NCI-H2171 (cell line): ENCODE results near the gene ALG14.

ENCODE experiments used
- DNase-seq: peaks from one replicate; lab custom pipeline; 2025; lab: John Stamatoyannopoulos, UW

The ALG14 gene

DNA sequence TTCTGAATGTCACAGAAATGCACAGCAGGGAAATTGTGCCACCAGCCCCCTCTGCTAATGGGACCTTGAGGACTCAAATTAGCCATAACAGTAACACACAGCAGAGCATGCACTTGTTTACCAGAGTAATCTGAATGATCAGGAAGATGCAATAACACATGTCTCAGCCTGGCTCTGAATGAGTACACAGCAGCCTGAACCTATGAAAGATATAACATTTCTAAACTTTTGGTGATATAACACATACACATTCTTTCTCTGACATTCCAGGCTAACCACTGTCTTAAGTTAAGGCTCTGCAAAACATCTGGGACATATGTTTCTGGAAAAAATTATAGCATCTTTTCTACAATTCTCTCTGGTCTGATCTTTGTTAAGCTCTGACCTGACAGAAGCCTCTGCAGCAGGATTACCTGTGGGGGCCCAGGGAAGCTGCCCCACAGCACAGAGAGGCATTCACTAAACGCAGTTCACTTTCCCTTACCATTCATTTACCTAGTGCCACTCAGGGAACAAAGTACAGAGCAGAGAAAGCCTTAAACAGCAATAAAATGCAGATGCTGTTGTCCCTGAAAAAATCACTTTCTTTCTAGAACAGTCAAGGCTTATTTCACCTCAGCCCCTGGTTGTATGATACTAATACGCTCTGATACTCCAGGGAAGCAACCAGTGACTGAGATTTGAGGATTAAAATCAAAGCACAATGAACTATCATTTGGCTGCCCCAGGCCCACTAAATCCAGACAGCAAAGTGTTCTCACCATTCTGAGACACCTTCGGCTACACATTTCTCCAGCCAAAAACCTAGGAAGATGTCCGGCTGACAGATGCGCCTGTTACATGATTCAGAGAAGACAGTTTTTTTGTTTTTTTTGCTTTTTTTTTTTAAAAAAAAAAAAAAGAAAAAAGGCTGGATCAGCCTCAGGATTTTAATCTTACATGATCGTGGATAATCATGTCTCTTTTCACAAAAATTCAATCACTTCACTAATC is 91.9 kb downstream of the ALG14 start:
- DNase-seq = no peak

DNA sequence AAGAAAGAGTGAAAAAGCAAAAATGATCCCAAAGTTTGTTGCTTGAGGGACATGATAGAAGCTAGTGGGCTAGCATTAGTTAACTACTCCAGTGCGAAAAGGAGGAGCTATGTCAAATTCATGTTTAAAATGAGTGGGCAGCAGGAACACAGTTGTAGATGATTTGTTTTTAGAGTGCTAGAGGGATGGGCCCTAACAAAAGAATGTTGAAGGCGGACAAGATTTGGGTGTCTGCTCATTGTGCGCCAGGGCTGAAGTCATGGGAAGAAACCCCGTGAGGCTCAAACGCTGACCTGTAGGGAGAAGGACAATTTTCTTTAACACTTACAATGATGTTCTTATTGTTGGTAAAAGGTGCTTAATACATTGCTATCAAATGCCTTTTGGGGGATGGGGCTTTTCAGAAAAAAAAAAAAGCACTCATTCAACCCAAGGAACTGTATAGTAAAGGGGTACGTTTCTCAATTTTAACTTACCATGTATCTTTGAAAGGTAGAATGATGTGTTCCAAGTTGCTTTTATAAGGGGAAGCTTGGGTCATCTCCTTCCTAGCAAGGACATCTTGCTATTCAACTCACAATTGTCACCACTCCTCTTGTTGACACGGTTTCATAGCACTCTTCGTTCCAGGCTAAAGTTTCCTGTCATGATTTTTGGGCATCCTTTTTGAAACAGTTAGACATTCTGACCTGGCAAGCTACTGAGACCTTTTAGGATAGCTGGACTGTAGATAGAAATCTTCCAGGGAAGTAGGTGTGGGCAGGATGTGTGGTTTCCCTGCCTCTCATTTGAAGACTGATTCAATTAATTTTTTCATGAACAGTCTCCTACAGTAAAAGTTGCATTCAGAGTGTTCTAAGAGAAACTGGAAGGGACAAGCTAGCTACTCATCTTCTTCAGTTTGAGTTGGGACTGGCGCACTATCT is 92.8 kb downstream of the ALG14 start:
- no peak for DNase-seq

DNA sequence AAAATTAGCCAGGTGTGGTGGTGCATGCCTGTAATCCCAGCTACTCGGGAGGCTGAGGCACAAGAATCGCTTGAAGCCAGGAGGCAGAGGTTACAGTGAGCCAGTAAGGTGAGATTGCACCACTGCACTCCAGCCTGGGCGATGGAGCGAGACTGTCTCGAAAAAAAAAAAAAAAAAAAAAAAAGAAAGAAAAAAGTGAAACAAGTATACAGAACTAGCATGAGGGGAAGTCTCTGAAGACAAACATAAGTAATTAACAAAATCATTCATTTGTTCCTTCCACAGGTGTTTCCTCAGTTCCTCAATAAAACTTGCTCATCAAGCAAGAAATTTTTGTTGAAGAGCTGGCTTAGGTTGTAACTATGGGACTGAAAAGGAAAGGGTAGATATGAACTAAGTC is 93.6 kb downstream of the ALG14 start:
- no peak for DNase-seq

DNA sequence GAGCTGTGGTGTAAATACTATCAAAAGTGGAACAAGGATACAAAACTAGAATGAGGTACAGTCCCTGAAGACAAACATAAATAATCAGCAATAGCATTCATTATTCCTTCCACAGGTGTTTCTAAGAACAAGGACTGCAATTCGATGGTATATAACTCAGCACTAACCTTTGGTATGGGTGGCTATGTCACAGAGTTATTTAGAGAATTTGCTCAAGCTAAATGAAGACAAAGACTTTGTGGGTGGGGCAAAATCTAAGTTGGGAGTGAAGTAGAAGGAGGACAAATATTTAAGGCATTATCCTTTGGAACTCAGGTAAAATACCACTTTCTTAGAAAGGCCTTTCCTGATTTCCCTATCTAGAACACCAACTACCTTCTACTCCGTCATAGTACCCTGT is 94.3 kb downstream of the ALG14 start:
- no peak for DNase-seq

DNA sequence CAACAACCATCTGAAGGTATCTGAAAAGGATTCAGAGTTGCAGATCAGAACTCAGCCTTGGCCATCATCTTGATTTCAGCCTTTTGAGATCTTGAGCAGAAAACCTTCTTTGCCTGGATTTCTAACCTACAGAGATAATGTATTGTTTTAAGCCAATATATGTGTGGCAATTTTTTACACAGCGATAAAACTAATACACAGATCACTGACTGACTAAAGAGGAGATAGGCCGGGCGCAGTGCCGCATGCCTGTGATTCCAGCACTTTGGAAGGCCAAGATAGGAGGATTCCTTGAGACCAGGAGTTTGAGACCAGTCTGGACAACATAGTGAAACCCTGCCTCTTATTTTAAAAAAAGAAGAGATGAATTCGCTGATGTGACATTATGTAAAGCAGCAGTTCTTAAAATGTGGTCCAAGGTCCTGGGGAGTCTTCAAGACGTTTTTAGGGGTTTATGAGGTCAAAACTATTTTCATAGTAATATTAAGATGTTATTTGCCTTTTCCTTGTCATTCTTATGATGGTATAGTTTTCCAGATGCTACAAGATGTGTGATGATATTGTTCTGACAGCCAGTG is 95.7 kb downstream of the ALG14 start:
- no peak for DNase-seq

DNA sequence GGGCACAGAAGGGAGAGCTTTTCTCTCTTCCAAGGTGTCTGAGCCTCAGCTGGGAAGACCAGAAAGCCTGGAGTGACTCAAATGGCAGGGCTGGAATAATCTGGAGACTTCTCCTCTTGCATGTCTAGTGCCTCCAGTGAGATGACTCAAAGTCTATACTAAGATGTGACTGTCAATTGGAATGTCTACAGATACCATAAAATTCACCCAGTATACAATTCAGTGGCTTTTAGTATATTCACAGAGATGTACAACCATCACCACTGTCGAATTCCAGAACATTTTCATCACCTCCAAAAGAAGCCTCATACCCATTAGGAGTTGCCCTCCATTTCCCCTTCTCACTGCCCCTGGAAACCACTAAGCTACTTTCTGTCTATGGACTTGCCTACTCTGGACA is 97.9 kb downstream of the ALG14 start:
- DNase-seq = no peak

DNA sequence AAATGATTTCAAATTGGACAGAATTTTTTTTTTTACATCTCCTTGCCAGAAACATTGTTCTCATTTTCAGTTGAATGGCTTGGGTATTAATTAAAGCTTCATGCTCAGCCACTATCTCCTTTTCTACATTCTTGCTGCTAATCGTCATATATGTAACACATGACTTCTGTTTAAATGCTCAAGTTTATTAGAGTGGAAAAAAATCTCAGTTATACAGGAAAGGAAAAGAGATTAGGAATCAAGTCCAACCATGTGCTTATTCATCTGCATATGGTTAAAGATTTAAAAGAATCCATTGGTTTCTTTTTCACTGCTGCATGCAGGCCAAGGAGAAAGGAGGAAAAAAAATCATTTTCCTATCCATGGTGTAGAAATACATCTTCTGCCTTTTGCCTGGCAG is 98.5 kb downstream of the ALG14 start:
- DNase-seq = no peak

DNA sequence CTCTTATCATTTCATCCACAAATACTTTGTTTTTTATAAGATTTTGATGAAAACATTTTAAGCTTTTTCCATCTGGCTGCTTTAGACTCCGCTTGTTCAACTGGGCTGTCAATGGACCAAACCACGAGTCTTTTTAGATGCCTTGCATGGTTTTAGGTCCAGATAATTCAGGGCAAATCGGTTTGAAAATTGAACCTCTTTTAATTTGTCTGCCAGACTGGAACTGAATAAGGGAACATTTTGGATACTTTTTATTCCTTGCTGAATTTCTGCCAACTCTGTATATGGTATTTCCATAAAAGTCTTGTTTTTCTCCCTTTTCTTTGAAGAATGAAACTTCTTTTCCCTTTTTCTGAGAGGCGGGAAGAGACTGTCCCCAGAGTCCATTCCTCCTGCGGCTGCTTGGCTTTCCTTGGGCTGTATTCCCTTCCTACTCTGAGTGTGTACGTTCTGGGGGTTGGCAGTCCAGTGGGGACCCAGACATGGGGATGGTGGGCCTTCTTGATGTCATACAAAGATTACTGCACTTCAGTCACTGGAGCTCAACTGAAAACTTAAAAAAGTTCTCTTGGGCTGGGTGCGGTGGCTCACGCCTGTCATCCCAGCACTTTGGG is 99.3 kb downstream of the ALG14 start:
- no peak for DNase-seq

DNA sequence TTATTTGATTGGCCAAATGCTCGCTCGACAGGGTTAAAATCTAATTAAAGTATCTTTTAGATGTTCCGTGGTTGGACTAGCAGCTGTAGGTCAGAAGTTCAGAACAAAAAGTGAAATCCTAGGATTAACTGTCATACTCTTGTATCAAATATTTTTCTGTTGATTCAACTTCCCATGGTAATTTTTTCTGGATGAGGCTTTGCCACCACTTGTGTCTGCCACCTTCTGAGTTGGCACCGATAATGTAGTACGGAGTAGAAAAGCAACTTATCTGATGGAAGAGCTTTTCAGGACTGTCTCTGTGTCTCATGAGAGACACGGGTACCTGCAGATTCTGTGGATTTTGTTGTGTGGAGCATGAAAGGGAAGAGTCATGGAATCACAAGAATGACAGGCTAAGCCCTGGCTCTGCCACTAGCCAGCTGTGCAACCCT is 101.2 kb downstream of the ALG14 start:
- DNase-seq = no peak

DNA sequence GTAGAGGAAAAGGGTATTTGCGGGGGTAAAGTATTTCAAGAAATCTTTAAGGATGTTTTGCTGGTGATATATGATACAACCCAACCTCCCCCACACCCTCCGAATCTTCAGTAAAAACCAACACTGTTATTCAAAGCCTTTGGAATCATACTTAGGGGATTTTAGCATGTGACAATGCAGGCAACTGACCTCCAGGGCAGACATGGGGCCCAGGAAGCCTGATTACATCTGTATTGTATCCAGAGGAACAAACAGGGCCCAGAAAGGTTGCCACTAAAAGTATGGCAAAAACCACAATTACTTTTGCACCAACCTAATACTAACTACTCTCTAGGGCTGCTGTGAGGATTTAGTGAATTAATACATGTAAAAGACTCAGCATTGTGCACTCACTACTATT is 102.0 kb downstream of the ALG14 start:
- DNase-seq = no peak

DNA sequence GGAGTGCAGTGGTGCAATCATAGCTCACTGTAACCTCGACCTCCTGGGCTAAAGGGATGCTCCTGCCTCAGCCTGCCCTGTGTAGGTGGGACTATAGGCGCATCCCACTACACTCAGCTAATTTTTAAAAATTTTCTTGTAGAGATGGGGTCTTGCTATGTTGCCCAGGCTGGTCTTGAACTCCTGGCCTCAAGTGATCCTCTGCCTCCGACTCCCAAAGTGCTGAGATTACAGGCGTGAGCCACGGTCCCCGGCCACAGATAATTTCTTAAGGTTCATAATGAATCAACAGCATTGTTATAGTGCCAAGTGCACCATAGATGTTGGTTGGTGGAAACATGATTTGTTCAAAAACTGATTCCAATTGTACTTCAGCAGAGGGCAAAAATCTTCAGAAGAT is 103.6 kb downstream of the ALG14 start:
- no peak for DNase-seq

DNA sequence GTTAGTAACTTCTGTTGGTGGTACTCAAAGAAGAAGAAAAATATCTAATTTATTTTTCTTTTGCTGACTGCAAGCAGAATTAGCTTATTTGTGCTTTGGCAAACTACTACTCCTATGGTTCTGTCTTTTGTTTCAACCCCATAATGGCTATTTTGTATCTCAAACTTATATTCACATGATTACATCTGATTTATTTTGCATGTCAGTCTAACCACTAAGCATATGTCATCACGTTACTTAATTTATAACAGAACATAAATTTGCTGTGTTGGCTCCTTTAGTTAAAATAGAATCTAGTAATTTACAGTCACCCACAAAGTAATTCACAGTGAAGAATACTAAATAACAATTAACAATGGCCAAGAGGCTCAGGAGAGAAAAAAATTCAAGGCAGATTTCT is 106.7 kb downstream of the ALG14 start:
- DNase-seq = no peak

DNA sequence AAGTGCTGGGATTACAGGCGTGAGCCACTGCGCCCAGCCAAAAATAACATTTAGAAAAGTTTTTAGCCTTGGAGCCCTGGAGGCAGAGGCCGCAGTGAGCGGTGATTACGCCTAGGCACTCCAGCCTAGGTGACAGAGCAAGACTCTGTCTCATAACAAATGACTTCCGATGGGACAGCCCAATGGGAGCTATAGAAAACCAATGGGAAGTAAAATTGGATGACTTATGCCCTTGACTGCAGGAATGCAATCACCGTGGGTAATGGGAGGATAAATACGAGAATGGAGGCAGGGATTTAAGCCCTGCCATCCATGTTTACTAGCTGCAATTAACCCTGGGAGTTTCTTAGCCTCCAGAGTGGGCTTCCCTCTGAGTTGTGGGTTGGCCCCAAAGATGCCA is 108.9 kb downstream of the ALG14 start:
- no peak for DNase-seq

DNA sequence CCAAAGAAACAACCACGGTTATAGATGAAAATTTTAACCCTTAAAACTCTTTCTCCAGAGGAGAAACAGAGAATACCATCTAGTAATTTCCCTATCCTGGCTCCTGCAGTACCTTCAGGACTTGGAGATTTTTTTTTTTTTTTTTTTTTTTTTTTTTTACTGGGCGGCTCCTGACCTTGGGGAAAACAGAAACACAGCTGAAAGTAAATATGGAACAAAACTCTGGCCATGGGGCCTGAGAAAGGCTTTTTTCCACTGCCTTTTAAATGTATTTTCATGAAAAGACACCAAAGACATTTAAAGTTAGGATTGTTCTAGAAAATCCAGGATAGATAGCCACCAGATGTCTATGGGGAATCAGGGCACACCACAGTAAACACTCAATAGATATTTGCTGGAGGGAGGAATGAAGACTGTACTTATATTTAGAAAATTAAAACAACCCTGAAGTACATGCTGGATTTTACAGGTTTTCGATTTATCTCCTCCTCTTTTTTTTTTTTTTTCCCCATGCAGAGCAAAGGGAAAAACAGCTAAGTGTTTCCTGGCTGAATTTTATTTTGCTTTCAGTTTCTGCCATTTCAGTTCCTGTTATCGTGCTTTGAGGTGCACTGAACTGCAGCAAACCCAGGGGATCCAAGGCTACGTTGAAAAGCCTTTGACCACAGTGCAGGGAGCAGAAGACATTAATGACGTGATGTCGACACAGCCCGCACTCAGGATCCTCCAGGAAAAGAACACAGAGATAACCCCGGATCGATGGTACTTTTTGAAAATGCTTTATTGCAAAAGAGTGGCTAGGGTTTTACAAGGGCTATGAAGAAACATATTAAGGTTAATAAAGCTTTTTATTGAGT is 110.1 kb downstream of the ALG14 start:
- DNase-seq = no peak

DNA sequence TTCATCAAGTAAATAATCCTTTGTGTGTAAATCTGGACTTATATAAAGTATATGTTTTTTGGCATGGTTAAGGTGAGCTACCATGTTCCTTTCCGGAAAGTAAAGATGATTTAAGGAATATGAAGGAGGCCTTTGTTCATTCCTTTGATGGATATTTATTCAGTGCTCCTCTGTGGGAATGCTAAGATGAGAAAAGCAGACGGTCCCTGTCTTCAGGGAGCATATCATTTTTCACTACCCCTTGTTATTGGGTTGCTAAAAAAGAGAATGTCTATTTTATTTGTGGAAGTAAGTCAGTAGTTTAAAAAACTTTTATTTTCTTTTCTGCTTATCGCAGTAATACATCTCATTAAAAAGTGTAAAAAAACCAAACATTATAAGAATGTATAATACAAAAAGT is 110.8 kb downstream of the ALG14 start:
- DNase-seq = no peak

DNA sequence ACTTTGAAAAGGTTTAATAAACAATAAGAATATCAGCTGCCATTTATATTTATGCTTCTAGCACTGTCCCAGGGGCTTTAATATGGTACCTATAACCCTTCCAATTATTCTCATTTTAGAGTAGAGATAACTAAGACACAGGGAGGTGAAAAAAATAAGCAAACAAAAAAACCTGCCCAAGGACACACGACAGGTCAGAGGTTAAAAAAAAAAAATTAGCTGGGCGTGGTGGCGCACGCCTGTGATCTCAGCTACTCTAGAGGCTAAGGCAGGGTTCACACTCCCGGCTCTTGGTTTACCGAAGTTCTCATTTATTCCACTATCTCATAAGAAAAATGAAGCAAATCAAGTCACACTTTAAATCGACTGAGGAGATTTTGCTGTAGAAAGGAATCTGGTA is 111.2 kb downstream of the ALG14 start:
- DNase-seq = no peak

DNA sequence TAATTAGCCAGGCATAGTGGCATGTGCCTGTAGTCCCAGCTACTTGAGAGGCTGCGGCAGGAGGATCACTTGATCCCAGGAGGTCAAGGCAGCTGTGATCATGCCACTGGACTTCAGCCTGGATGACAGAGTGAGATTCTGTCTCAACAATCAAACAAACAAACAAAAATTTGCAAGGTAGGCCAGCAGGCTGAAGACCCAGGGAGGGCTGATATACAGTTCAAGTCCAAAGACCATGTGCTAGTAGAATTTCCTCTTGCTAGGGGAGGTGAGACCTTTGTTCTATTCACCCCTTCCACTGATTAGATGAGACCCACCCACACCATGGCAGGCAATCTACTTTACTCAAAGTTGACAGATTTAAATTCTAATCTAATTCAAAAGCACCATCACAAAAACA is 114.7 kb downstream of the ALG14 start:
- DNase-seq = no peak

DNA sequence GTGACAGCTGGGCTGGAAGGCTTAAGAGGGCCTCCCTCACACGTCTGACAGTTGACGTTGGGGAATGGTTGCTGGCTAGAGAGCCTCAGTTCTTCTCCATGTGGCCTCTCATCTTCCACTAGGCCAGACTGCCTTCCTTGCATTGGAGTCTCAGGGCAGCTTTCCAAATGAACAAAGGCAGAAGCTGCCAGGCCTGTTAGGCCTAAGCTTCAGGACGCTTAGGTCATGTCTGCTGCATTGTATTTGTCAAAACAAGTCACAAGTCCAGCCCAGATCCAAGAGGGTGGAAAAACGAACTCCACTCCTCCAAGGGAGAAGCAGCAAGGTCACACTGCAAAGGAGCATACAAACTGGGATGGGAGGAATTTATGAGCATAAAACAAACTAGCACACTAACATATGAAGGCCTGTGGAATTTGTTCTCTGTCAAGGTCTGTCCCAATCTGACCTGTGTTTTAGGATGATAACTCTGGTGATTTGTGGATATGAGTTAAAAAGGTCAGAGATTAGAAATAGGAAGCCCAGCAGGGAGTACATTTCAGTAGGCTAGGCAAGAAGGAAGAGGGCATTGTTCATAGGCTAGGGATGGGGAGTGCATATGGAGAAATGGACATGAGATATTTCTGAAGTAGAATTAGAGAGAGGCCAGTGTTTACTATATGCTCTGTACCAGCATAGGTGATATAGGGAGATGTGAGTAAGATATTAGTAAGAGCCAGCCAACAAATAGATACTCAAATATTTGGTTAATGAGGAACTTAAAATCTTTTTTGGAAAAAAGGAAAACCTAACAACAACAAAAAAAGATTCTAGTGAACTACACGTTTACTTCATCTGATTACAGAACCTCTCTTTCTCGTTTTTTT is 116.8 kb downstream of the ALG14 start:
- no peak for DNase-seq

DNA sequence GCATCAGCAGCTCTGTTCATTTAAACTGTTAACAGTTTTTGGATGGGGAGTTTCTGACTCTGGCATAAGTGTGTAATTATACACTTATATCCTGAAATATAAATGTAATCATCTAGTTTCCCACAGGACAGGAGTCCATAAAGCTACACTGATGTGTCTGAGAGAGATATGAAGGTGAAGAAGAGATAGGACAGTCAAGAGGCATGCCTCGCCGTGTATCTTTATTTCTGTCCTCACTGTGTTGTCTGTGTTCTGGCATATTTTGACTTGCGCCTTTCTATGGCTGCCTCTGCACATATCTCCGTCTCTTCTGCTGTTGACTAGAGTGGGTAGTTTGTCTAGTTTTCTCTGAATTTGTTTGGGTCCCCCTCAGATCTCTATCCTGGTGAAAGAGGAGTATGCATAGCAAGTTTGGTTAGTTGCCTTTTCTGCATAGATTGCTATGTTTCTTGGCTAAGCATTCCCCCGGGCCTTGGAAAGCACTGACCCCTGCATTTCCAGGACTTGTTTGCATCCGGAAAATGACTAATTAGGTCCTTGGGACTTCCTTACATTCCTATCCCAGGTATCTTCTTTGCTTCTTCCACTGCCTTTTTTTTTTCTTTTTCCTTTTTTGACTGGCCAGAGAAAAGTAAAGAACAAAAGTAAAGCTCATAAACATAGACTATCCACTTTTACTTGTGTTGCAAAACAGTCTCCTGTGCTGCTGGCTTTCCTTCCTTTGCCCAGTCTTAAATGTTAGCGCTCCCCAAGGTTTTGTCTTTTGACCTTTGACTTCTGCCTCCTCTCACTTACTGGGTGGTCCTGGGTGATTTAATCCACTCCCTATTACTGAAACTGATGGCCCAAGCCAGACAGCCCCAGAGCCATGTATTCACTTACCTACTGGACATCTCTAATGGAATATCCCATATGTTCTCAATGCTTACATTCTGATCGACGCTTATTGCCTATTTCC is 118.2 kb downstream of the ALG14 start:
- no peak for DNase-seq
